Stimulated activated CD8-positive, alpha-beta memory T cell treated with anti-CD3 and anti-CD28 coated beads, Interleukin-7, amount 100 ng/mL, for 1 hour (primary cell): ENCODE data around the gene GRIK2.

Source experiments
- DNase-seq, 2 donors: peaks; one replicate each; pipeline ENCODE4 v3.0.0-alpha.2; 2020; ENCODE audit warnings: low read depth in 2 of 2

Gene GRIK2

GRCh38 chr6:101779051-101779844 is 385.7 kb downstream of the GRIK2 start:
- DNase-seq: no peak

GRCh38 chr6:101783287-101783686 is 389.8 kb downstream of the GRIK2 start:
- DNase-seq: no peak

GRCh38 chr6:101784094-101784493 is 390.6 kb downstream of the GRIK2 start:
- DNase-seq: no peak

- no peak for DNase-seq
These were observed 406.0 kb downstream of the GRIK2 start for GRCh38 chr6:101799531-101799930.

GRCh38 chr6:101800598-101800997 is 407.1 kb downstream of the GRIK2 start:
- no peak for DNase-seq

- no peak for DNase-seq
These were observed 409.6 kb downstream of the GRIK2 start for GRCh38 chr6:101803136-101803535.

GRCh38 chr6:101806241-101806640 is 412.7 kb downstream of the GRIK2 start:
- DNase-seq: no peak

GRCh38 chr6:101811108-101811507 is 417.6 kb downstream of the GRIK2 start:
- no peak for DNase-seq

GRCh38 chr6:101816716-101817115 is 423.2 kb downstream of the GRIK2 start:
- no peak for DNase-seq

- DNase-seq: no peak
These were observed 424.5 kb downstream of the GRIK2 start for GRCh38 chr6:101818051-101818450.

- DNase-seq: no peak
These were observed 431.2 kb downstream of the GRIK2 start for GRCh38 chr6:101824551-101825345.

GRCh38 chr6:101826269-101826668 is 432.8 kb downstream of the GRIK2 start:
- no peak for DNase-seq

GRCh38 chr6:101826678-101827077 is 433.2 kb downstream of the GRIK2 start:
- no peak for DNase-seq

- no peak for DNase-seq
These were observed 437.1 kb downstream of the GRIK2 start for GRCh38 chr6:101830501-101831031.

- DNase-seq: no peak
These were observed 438.9 kb downstream of the GRIK2 start for GRCh38 chr6:101832371-101832770.

GRCh38 chr6:101840100-101840499 is 446.6 kb downstream of the GRIK2 start:
- no peak for DNase-seq

GRCh38 chr6:101845172-101845571 is 451.7 kb downstream of the GRIK2 start:
- no peak for DNase-seq

GRCh38 chr6:101845621-101846020 is 452.1 kb downstream of the GRIK2 start:
- no peak for DNase-seq

GRCh38 chr6:101847690-101848089 is 454.2 kb downstream of the GRIK2 start:
- no peak for DNase-seq

GRCh38 chr6:101851911-101852310 is 458.4 kb downstream of the GRIK2 start:
- no peak for DNase-seq

- DNase-seq: no peak
These were observed 459.9 kb downstream of the GRIK2 start for GRCh38 chr6:101853231-101854085.

- no peak for DNase-seq
These were observed 482.9 kb downstream of the GRIK2 start for GRCh38 chr6:101876431-101876830.
